ENCODE results near the gene XIRP1. TPM values are rescaled to one million over a fixed set of nuclear protein-coding genes. Genes with fewer than 3 reads are reported as not detected.

Gene XIRP1
- total and polyA plus RNA-seq, 4 donors, result 0.01 TPM; not detected in 3

- WGBS, result 74% methylated on average over 8 of the region's 8 CpGs
- Histone ChIP-seq H3K9me3 (ENCODE audit: control insufficient read depth in 4 of 4, low read length in 3 of 4) (no peaks in the 10 kb centered on the region), H3K4me3 (ENCODE audit: low read depth in 1 of 3, low read length in 3 of 3) (no peak overlapping the region), H3K27me3 (ENCODE audit: control insufficient read depth in 4 of 4, insufficient read depth in 4 of 4, low read length in 3 of 4) (no peaks in the 10 kb centered on the region), H3K27ac (ENCODE audit: low read depth in 1 of 2, low read length in 2 of 2) (no peak overlapping the region), H3K9ac (ENCODE audit: low read depth in 1 of 2, low read length in 2 of 2) (no peak overlapping the region), H3K4me1 (ENCODE audit: control insufficient read depth in 4 of 4, insufficient read depth in 4 of 4, low read length in 3 of 4) (no peaks in the 10 kb centered on the region), H3K36me3 (ENCODE audit: control insufficient read depth in 4 of 4, insufficient read depth in 3 of 4, low read depth in 1 of 4, low read length in 3 of 4) (peaks cover 0 to under 1% (median 0%) of the 10 kb centered on the region in 4 donors)
- no peak for TF ChIP-seq CTCF (IDR thresholded peaks at IDR 0.05; ENCODE audit: low read depth, low read length, missing input control)
- peak; percentile 55 for TF ChIP-seq SP1 (IDR thresholded peaks at IDR 0.05)
- no peak for TF ChIP-seq TAF1 (conservative IDR thresholded peaks at IDR 0.05)
- peak; percentile 86 for TF ChIP-seq NR2F2 (IDR thresholded peaks at IDR 0.05)
- no peak for DNase-seq (ENCODE audit: low spot score)
These were observed 57.1 kb downstream of the XIRP1 start for GRCh38 chr3:39135170-39135805.

- TF ChIP-seq TAF1 (conservative IDR thresholded peaks at IDR 0.05), result no peak
- no peak for TF ChIP-seq REST (IDR thresholded peaks at IDR 0.05)
- no peak for TF ChIP-seq SP1 (IDR thresholded peaks at IDR 0.05)
- no peak for TF ChIP-seq CTCF (IDR thresholded peaks at IDR 0.05; ENCODE audit: low read depth, low read length, missing input control)
- TF ChIP-seq HNF4A (conservative IDR thresholded peaks at IDR 0.05), result no peak
- TF ChIP-seq JUND (IDR thresholded peaks at IDR 0.05), result no peak
- TF ChIP-seq RAD21 (IDR thresholded peaks at IDR 0.05), result no peak
- TF ChIP-seq NR2F2 (IDR thresholded peaks at IDR 0.05), result no peak
- no peak for TF ChIP-seq RXRA (IDR thresholded peaks at IDR 0.05)
- TF ChIP-seq YY1 (IDR thresholded peaks at IDR 0.05), result no peak
- TF ChIP-seq FOXA1 (IDR thresholded peaks at IDR 0.05), result no peak
- TF ChIP-seq HNF4G (IDR thresholded peaks at IDR 0.05), result no peak
- no peak overlapping the region for H3K9ac ChIP-seq (ENCODE audit: low read depth in 1 of 2, low read length in 2 of 2)
- H3K27me3 ChIP-seq (ENCODE audit: control insufficient read depth in 4 of 4, insufficient read depth in 4 of 4, low read length in 3 of 4), result no peaks in the 10 kb centered on the region
- no peaks in the 10 kb centered on the region for H3K9me3 ChIP-seq (ENCODE audit: control insufficient read depth in 4 of 4, low read length in 3 of 4)
- no peak overlapping the region for H3K27ac ChIP-seq (ENCODE audit: low read depth in 1 of 2, low read length in 2 of 2)
- no peaks in the 10 kb centered on the region for H3K4me1 ChIP-seq (ENCODE audit: control insufficient read depth in 4 of 4, insufficient read depth in 4 of 4, low read length in 3 of 4)
- H3K36me3 ChIP-seq (ENCODE audit: control insufficient read depth in 4 of 4, insufficient read depth in 3 of 4, low read depth in 1 of 4, low read length in 3 of 4), result no peaks in the 10 kb centered on the region
- WGBS, result 86% methylated on average over 7 of the region's 7 CpGs
- no peak for DNase-seq (ENCODE audit: low spot score)
- H3K4me3 ChIP-seq (ENCODE audit: low read depth in 1 of 3, low read length in 3 of 3), result no peak overlapping the region
These were observed 58.1 kb downstream of the XIRP1 start for GRCh38 chr3:39134305-39134704.
